ENCODE data around the gene MARVELD1.

Gene MARVELD1

GRCh38 chr10:97762056-97762455 lies 48.5 kb downstream of the MARVELD1 start:
- TF ChIP-seq CTCF (IDR thresholded peaks at IDR 0.05; ENCODE audit: insufficient read depth, low read length, poor library complexity, severe bottlenecking): no peak
- no peak for DNase-seq (ENCODE audit: extremely low read depth, insufficient read length)
- no peaks in the 10 kb centered on the region for H3K27me3 ChIP-seq (replicated peaks; ENCODE audit: control insufficient read depth, insufficient read depth, low read length)
- H3K36me3 ChIP-seq (ENCODE audit: control insufficient read depth, insufficient read depth, low read length): peaks cover 32% of the 10 kb centered on the region
- H3K4me3 ChIP-seq (replicated peaks; ENCODE audit: low read depth, low read length): no peak overlapping the region

GRCh38 chr10:97762816-97763215 lies 49.3 kb downstream of the MARVELD1 start:
- no peak for DNase-seq (ENCODE audit: extremely low read depth, insufficient read length)
- Histone ChIP-seq H3K4me3 (replicated peaks; ENCODE audit: low read depth, low read length) (no peak overlapping the region), H3K36me3 (ENCODE audit: control insufficient read depth, insufficient read depth, low read length) (peaks cover 26% of the 10 kb centered on the region), H3K27me3 (replicated peaks; ENCODE audit: control insufficient read depth, insufficient read depth, low read length) (no peaks in the 10 kb centered on the region)
- no peak for TF ChIP-seq CTCF (IDR thresholded peaks at IDR 0.05; ENCODE audit: insufficient read depth, low read length, poor library complexity, severe bottlenecking)

GRCh38 chr10:97763411-97763810 lies 49.9 kb downstream of the MARVELD1 start:
- DNase-seq (ENCODE audit: extremely low read depth, insufficient read length): no peak
- no peak for TF ChIP-seq CTCF (IDR thresholded peaks at IDR 0.05; ENCODE audit: insufficient read depth, low read length, poor library complexity, severe bottlenecking)
- Histone ChIP-seq H3K36me3 (ENCODE audit: control insufficient read depth, insufficient read depth, low read length) (peaks cover 26% of the 10 kb centered on the region), H3K27me3 (replicated peaks; ENCODE audit: control insufficient read depth, insufficient read depth, low read length) (no peaks in the 10 kb centered on the region), H3K4me3 (replicated peaks; ENCODE audit: low read depth, low read length) (no peak overlapping the region)

- DNase-seq (ENCODE audit: extremely low read depth, insufficient read length): no peak
- TF ChIP-seq CTCF (IDR thresholded peaks at IDR 0.05; ENCODE audit: insufficient read depth, low read length, poor library complexity, severe bottlenecking): no peak
- H3K36me3 ChIP-seq (ENCODE audit: control insufficient read depth, insufficient read depth, low read length): peaks cover 25% of the 10 kb centered on the region
- H3K4me3 ChIP-seq (replicated peaks; ENCODE audit: low read depth, low read length): no peak overlapping the region
- no peaks in the 10 kb centered on the region for H3K27me3 ChIP-seq (replicated peaks; ENCODE audit: control insufficient read depth, insufficient read depth, low read length)
Measured at GRCh38 chr10:97763947-97764346, 50.4 kb downstream of the MARVELD1 start.

- peak; percentile 29 for DNase-seq (ENCODE audit: extremely low read depth, insufficient read length)
- no peak for TF ChIP-seq CTCF (IDR thresholded peaks at IDR 0.05; ENCODE audit: insufficient read depth, low read length, poor library complexity, severe bottlenecking)
- no peaks in the 10 kb centered on the region for H3K27me3 ChIP-seq (replicated peaks; ENCODE audit: control insufficient read depth, insufficient read depth, low read length)
- H3K36me3 ChIP-seq (ENCODE audit: control insufficient read depth, insufficient read depth, low read length): peaks cover 19% of the 10 kb centered on the region
- no peak overlapping the region for H3K4me3 ChIP-seq (replicated peaks; ENCODE audit: low read depth, low read length)
Measured at GRCh38 chr10:97764519-97764931, 51.0 kb downstream of the MARVELD1 start.

GRCh38 chr10:97765201-97765600 lies 51.7 kb downstream of the MARVELD1 start:
- DNase-seq (ENCODE audit: extremely low read depth, insufficient read length): no peak
- no peaks in the 10 kb centered on the region for H3K27me3 ChIP-seq (replicated peaks; ENCODE audit: control insufficient read depth, insufficient read depth, low read length)
- H3K36me3 ChIP-seq (ENCODE audit: control insufficient read depth, insufficient read depth, low read length): peaks cover 14% of the 10 kb centered on the region
- no peak overlapping the region for H3K4me3 ChIP-seq (replicated peaks; ENCODE audit: low read depth, low read length)
- TF ChIP-seq CTCF (IDR thresholded peaks at IDR 0.05; ENCODE audit: insufficient read depth, low read length, poor library complexity, severe bottlenecking): no peak
